Kidney (tissue), 14 donors: ENCODE measurements around the gene ARMC6. TPM values are rescaled to one million over a fixed set of nuclear protein-coding genes. Genes with fewer than 3 reads are reported as not detected.

Experiments used
- DNase-seq, 5 donors: peaks; one replicate each; pipeline ENCODE4 v3.0.0-alpha.2; 2013 to 2020
- FAIRE-seq: peaks from 2 replicates; lab custom pipeline; 2012; peaks lifted over from hg19 to GRCh38; lab: Jason Lieb, UNC
- H3K27ac ChIP-seq, 2 donors: one replicate each; pipeline ENCODE4 v1.7.0; 2013; ENCODE audit warnings: low read depth in 2 of 2, low read length in 2 of 2, inconsistent platforms in 1 of 2
- H3K27me3 ChIP-seq: one replicate; pipeline ENCODE4 v1.7.1; 2013; ENCODE audit warnings: low read length, inconsistent platforms; ENCODE audit not compliant: control insufficient read depth, insufficient read depth
- H3K36me3 ChIP-seq, 3 donors: one replicate each; pipeline versions ENCODE4 v1.7.0 to v1.7.1; 2013; ENCODE audit warnings: low read length in 3 of 3, control low read depth in 1 of 3, inconsistent platforms in 1 of 3; ENCODE audit not compliant: insufficient read depth in 3 of 3, control insufficient read depth in 2 of 3
- H3K4me1 ChIP-seq, 3 donors: one replicate each; pipeline versions ENCODE4 v1.7.0 to v1.7.1; 2013; ENCODE audit warnings: low read length in 3 of 3, inconsistent platforms in 1 of 3, low read depth in 1 of 3; ENCODE audit not compliant: control insufficient read depth in 2 of 3, insufficient read depth in 2 of 3
- H3K4me3 ChIP-seq, 3 donors: one replicate each; pipeline versions ENCODE4 v1.7.0 to v1.8.1; 2013; ENCODE audit warnings: low read length in 3 of 3, control low read depth in 1 of 3, inconsistent platforms in 1 of 3
- H3K9ac ChIP-seq, 3 donors: one replicate each; pipeline versions ENCODE4 v1.7.0 to v1.7.1; 2013; ENCODE audit warnings: low read length in 3 of 3, control low read depth in 1 of 3, inconsistent platforms in 1 of 3
- H3K9me3 ChIP-seq, 3 donors: one replicate each; pipeline versions ENCODE4 v1.7.0 to v1.7.1; 2013; ENCODE audit warnings: low read length in 3 of 3, control low read depth in 1 of 3, inconsistent platforms in 1 of 3; ENCODE audit not compliant: control insufficient read depth in 2 of 3, insufficient read depth in 1 of 3
- CTCF ChIP-seq: IDR thresholded peaks from 3 replicates; pipeline ENCODE4 v1.5.1; 2012; ENCODE audit warnings: mild to moderate bottlenecking, moderate library complexity, borderline replicate concordance; ENCODE audit not compliant: insufficient read depth; ENCODE audit errors: extremely low read depth
- intact Hi-C: fragments of 100-400 bp; cut with DNase I; formaldehyde crosslinking; loops from one replicate; pipeline ENCODE4 v1.11.1; 2022
- polyA plus RNA-seq: library from polyadenylated mRNA; stranded (reverse); fragments of 350-450 nt; fragmentation: Illumina TruSeq; extraction: RNeasy Lipid Tissue Mini Kit (QIAGEN cat#74804); gene quantifications from one replicate; pipeline ENCODE4 v1.2.3, GENCODE V29; 2014; ENCODE audit warnings: low read depth, low replicate concordance; ENCODE audit not compliant: insufficient read depth
- total RNA-seq: library from RNA; stranded (reverse); fragmentation: NEBNext Ultra II Directional; extraction: Animal tissue kit (Norgen Biotek cat#: 25700); gene quantifications from one replicate; pipeline ENCODE4 v1.2.1, GENCODE V29; 2021
- donor health status: control.
- donor health status: control.
- donor health status: control.
- donor health status: control.
- donor health status: control.
- donor health status: DM: yes; HTN: yes; CAD: no.
- donor health status: Normal renal cell carcinoma (clear cell type).

The ARMC6 gene
- total and polyA plus RNA-seq, 2 donors from 2014 or later, result 23.0 to 24.6 TPM

GRCh38 chr19:19057317-19057716 is 23.9 kb downstream of the ARMC6 start:
- H3K4me3 ChIP-seq, result no peak overlapping the region
- peaks cover 0 to 20% (median 9%) of the 10 kb centered on the region in 3 donors for H3K4me1 ChIP-seq
- no peaks in the 10 kb centered on the region for H3K27me3 ChIP-seq
- DNase-seq, result no peak
- TF ChIP-seq CTCF, result no peak
- no peak overlapping the region for H3K9ac ChIP-seq
- peaks cover 0 to 6% (median 3%) of the 10 kb centered on the region in 3 donors for H3K36me3 ChIP-seq
- H3K27ac ChIP-seq, result no peak overlapping the region
- no peaks in the 10 kb centered on the region for H3K9me3 ChIP-seq
- intact Hi-C loops, result loop anchor here (10.0 kb wide), 1 partner anchor 77 kb away; the partner anchor contains the start of gene TMEM161A
- FAIRE-seq, result no peak

- no peak for TF ChIP-seq CTCF
- H3K9ac ChIP-seq, result no peak overlapping the region
- intact Hi-C loops, result loop anchor here (10.0 kb wide), 1 partner anchor 77 kb away; the partner anchor contains the start of gene TMEM161A
- H3K27ac ChIP-seq, result no peak overlapping the region
- no peak overlapping the region for H3K4me3 ChIP-seq
- peaks cover 0 to 23% (median 9%) of the 10 kb centered on the region in 3 donors for H3K4me1 ChIP-seq
- H3K36me3 ChIP-seq, result peaks cover 0 to 6% (median 3%) of the 10 kb centered on the region in 3 donors
- H3K9me3 ChIP-seq, result no peaks in the 10 kb centered on the region
- FAIRE-seq, result no peak
- DNase-seq, result no peak
- no peaks in the 10 kb centered on the region for H3K27me3 ChIP-seq
These were observed 24.3 kb downstream of the ARMC6 start for GRCh38 chr19:19057720-19058119.

GRCh38 chr19:19059018-19059836 is 25.8 kb downstream of the ARMC6 start:
- peaks cover 0 to 6% (median 3%) of the 10 kb centered on the region in 3 donors for H3K36me3 ChIP-seq
- no peaks in the 10 kb centered on the region for H3K9me3 ChIP-seq
- no peak for DNase-seq
- FAIRE-seq, result no peak
- intact Hi-C loops, result loop anchor here (10.0 kb wide), 1 partner anchor 76 kb away; the partner anchor contains the start of gene TMEM161A
- H3K4me1 ChIP-seq, result peaks cover 0 to 28% (median 12%) of the 10 kb centered on the region in 3 donors
- no peak overlapping the region for H3K4me3 ChIP-seq
- H3K27me3 ChIP-seq, result no peaks in the 10 kb centered on the region
- TF ChIP-seq CTCF, result no peak
- H3K27ac ChIP-seq, result no peak overlapping the region
- H3K9ac ChIP-seq, result no peak overlapping the region
